Lower leg skin (tissue), 3 donors: ENCODE results near the gene ZNF532.

Experiments
- POLR2A ChIP-seq, 2 donors: fragments of 450-650 bp; IDR thresholded peaks; one replicate each; pipeline ENCODE4 v1.6.1; 2016 to 2017; ENCODE audit warnings: antibody characterized with exemption in 2 of 2, mild to moderate bottlenecking in 1 of 2, moderate library complexity in 1 of 2
- TF ChIP-seq, protein P1 (sequence below), 3 donors: fragments of 450-650 bp; IDR thresholded peaks; one replicate each; pipeline ENCODE4 v1.5.1; 2016; ENCODE audit warnings: antibody characterized with exemption in 3 of 3, mild to moderate bottlenecking in 3 of 3, moderate library complexity in 2 of 3

DNA sequence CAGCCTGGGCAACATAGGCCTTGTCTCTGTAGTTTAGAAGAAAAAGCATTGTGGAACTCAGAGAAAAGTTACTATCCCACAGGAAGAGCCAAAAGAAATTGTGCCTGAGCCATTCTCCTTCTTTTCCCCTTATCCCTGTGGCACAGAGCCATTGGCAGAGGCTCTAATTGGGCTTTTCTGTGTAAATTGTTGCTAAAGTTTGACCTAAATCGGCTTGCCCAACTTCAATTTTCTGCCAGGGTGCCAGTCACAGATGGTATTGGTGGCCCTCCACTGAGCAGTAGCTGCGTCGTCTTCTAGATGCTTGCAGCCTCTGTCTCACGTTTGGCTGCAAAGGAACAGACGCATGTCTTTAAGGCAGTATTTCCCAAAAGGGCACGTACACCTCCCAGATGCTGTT, 30.3 kb downstream of the ZNF532 start:
- no peak for TF ChIP-seq POLR2A (IDR thresholded peaks at IDR 0.05)
- TF ChIP-seq, protein P1, sequence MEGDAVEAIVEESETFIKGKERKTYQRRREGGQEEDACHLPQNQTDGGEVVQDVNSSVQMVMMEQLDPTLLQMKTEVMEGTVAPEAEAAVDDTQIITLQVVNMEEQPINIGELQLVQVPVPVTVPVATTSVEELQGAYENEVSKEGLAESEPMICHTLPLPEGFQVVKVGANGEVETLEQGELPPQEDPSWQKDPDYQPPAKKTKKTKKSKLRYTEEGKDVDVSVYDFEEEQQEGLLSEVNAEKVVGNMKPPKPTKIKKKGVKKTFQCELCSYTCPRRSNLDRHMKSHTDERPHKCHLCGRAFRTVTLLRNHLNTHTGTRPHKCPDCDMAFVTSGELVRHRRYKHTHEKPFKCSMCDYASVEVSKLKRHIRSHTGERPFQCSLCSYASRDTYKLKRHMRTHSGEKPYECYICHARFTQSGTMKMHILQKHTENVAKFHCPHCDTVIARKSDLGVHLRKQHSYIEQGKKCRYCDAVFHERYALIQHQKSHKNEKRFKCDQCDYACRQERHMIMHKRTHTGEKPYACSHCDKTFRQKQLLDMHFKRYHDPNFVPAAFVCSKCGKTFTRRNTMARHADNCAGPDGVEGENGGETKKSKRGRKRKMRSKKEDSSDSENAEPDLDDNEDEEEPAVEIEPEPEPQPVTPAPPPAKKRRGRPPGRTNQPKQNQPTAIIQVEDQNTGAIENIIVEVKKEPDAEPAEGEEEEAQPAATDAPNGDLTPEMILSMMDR (IDR thresholded peaks at IDR 0.05): no peak
